Progenitor cell of endocrine pancreas (in vitro differentiated cells): Measurements from ENCODE around the gene CIC. TPM values are rescaled to one million over a fixed set of nuclear protein-coding genes. Genes with fewer than 3 reads are reported as not detected.

Source experiments
- DNase-seq: peaks from one replicate; pipeline ENCODE4 v3.0.0; 2021; ENCODE audit warnings: low spot score; ENCODE audit not compliant: unreplicated experiment
- H3K27ac Mint-ChIP-seq: 2 replicates; pipeline ENCODE4 v1.8.0; 2021; ENCODE audit warnings: mild to moderate bottlenecking, moderate library complexity, mixed read lengths
- H3K27me3 Mint-ChIP-seq: 2 replicates; pipeline ENCODE4 v1.8.0; 2021; ENCODE audit warnings: mixed read lengths
- H3K36me3 Mint-ChIP-seq: 2 replicates; pipeline ENCODE4 v1.8.0; 2022; ENCODE audit warnings: mixed read lengths; ENCODE audit not compliant: insufficient read depth
- H3K4me1 Mint-ChIP-seq: 2 replicates; pipeline ENCODE4 v1.8.0; 2021; ENCODE audit warnings: low read depth, mixed read lengths
- H3K4me3 Mint-ChIP-seq: 2 replicates; pipeline ENCODE4 v1.8.0; 2021; ENCODE audit warnings: low read depth, mild to moderate bottlenecking, moderate library complexity, mixed read lengths
- H3K9me3 Mint-ChIP-seq: 2 replicates; pipeline ENCODE4 v1.8.0; 2021; ENCODE audit warnings: low read depth, mixed read lengths
- total RNA-seq: library from RNA; stranded (reverse); gene quantifications from 2 replicates; pipeline ENCODE4 v1.2.1, GENCODE V29; 2021
- TF ChIP-seq, protein P1 (sequence below): fragments of 200-600 bp; sonication (generic); IDR thresholded peaks from one replicate; pipeline ENCODE4 v1.5.0; 2021; ENCODE audit warnings: antibody characterized with exemption, mild to moderate bottlenecking; ENCODE audit not compliant: unreplicated experiment

Gene CIC
- total RNA-seq, 1 donor from 2014 or later, result 86.0 TPM

- peak overlapping the region; percentile 93 for H3K27ac Mint-ChIP-seq
- TF ChIP-seq, protein P1, sequence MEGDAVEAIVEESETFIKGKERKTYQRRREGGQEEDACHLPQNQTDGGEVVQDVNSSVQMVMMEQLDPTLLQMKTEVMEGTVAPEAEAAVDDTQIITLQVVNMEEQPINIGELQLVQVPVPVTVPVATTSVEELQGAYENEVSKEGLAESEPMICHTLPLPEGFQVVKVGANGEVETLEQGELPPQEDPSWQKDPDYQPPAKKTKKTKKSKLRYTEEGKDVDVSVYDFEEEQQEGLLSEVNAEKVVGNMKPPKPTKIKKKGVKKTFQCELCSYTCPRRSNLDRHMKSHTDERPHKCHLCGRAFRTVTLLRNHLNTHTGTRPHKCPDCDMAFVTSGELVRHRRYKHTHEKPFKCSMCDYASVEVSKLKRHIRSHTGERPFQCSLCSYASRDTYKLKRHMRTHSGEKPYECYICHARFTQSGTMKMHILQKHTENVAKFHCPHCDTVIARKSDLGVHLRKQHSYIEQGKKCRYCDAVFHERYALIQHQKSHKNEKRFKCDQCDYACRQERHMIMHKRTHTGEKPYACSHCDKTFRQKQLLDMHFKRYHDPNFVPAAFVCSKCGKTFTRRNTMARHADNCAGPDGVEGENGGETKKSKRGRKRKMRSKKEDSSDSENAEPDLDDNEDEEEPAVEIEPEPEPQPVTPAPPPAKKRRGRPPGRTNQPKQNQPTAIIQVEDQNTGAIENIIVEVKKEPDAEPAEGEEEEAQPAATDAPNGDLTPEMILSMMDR, result no peak
- DNase-seq, result no peak
- H3K4me1 Mint-ChIP-seq, result peaks cover 25% of the 10 kb centered on the region
- peak overlapping the region; percentile 89 for H3K4me3 Mint-ChIP-seq
- no peaks in the 10 kb centered on the region for H3K27me3 Mint-ChIP-seq
- H3K36me3 Mint-ChIP-seq, result peaks cover 5% of the 10 kb centered on the region
- H3K9me3 Mint-ChIP-seq, result no peaks in the 10 kb centered on the region
These were observed 9.6 kb downstream of the CIC start for GRCh38 chr19:42278452-42279154.

DNA sequence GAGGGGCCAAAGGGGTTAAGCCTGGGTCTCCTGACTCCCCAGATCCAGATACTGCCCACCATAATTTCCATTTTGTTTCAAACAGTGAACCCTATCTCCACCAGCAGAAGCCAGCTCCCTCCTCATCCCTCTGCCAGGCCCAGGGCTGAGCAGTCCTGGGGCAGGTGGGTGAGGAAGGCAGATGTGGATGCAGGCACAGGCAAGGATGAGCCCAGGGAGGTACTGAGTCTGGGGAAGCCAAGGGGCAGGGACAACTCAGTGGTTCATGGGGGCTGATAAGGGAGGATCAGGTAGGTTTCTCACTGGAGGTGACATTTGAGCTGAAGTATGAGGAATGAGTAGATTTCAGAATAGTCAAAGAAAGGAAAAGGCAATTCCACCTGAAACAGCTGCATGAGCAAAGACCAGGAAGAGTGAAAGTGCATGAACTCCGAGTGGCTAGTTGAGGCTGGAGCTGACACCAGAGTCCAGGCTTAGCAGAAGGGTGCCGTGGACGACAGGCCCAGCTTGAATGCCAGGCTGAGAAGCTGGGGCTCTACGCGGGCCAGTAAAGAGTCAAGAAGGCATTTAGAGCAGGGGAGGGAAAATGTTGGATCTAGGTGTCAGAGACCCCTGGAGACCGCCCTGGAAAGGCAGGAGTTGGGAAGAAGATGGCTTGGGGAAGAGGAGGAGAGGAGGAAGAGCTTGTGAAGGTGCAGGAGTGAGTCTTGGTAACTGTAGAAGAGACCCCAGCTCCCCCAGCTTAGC is 10.3 kb downstream of the CIC start:
- DNase-seq, result no peak
- Mint-ChIP-seq H3K27ac (peak overlapping the region; percentile 93), H3K9me3 (no peaks in the 10 kb centered on the region), H3K27me3 (no peaks in the 10 kb centered on the region), H3K4me3 (peak overlapping the region; percentile 89), H3K4me1 (peaks cover 25% of the 10 kb centered on the region), H3K36me3 (peaks cover 5% of the 10 kb centered on the region)
- TF ChIP-seq, protein P1, result no peak

DNA sequence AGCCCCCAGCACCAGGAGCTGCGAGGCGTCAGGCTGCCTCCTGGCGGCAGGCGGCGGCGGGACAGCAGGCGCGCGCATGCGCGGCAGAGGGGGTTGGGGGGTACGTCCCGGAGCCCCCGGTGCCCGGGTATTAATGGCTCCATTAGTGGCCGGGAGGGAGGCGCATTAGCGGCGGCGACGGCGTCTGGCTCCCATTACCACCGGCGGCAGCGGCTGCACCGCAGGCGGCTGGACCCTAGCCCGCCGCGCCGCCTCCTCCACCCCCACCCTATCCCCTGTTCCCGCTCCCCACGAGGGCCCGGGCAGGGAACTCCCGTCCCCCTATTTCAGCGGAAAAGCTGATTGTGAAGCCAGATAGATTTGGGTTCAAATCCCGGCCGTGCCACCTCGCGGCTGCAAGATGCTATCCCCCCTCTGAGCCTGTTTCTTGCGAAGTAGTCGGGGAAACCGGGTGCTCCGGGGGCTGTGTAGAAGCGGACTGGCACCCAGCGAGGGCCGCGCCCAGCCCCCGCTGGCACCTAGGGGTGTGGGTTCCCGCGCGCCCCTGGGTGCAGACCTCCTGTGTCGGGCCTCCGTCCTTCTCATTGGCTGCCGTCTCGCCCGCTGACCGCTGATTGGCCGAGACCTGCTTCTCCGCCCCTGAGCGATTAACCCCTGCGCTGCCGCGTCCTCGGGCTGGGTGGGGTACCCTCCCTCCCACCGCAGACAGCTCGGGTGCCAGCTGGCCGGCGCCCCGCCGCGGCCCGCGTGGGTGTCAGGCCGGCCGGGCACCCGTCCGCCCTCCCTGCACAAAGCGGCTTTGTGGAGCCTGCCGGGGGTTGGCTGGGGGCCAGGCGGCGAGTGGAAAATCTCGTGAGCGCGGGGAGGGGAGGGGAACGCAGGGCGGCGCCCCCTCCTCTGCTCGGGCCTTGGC is 11.1 kb downstream of the CIC start:
- Mint-ChIP-seq H3K36me3 (peaks cover 4% of the 10 kb centered on the region), H3K27ac (peak overlapping the region; percentile 93), H3K4me3 (peak overlapping the region; percentile 89), H3K9me3 (no peaks in the 10 kb centered on the region), H3K4me1 (peaks cover 31% of the 10 kb centered on the region), H3K27me3 (no peaks in the 10 kb centered on the region)
- peak; percentile 79 for DNase-seq
- TF ChIP-seq, protein P1, result peak; percentile 93

DNA sequence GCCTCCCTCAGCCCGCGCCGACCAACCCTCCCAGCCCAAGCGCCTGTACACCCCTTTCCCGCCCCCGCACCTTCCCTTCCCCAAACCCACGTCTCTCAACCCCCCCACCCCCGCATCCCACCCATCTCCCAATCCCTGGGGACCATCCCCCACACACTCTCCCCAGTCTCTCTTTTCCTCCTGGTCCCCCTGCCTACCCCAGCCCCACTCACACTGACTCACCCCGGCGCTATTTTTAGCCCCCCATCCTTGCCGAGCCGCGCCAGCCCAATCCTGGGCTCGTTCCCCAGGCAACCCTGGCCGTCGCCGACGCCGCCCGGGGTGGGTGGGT is 11.7 kb downstream of the CIC start:
- H3K27ac Mint-ChIP-seq, result no peak overlapping the region
- H3K36me3 Mint-ChIP-seq, result peaks cover 3% of the 10 kb centered on the region
- no peak for DNase-seq
- no peaks in the 10 kb centered on the region for H3K9me3 Mint-ChIP-seq
- no peak overlapping the region for H3K4me3 Mint-ChIP-seq
- no peaks in the 10 kb centered on the region for H3K27me3 Mint-ChIP-seq
- H3K4me1 Mint-ChIP-seq, result peaks cover 34% of the 10 kb centered on the region
- TF ChIP-seq, protein P1, result no peak

- H3K27me3 Mint-ChIP-seq, result no peaks in the 10 kb centered on the region
- peak overlapping the region; percentile 92 for H3K27ac Mint-ChIP-seq
- no peaks in the 10 kb centered on the region for H3K36me3 Mint-ChIP-seq
- peaks cover 39% of the 10 kb centered on the region for H3K4me1 Mint-ChIP-seq
- DNase-seq, result no peak
- H3K4me3 Mint-ChIP-seq, result no peak overlapping the region
- TF ChIP-seq, protein P1, result peak; percentile 9
- no peaks in the 10 kb centered on the region for H3K9me3 Mint-ChIP-seq
These were observed 12.2 kb downstream of the CIC start for GRCh38 chr19:42281146-42281826.
